Hematopoietic multipotent progenitor cell (in vitro differentiated cells): ENCODE data around the gene MSMB. TPM values are rescaled to one million over a fixed set of nuclear protein-coding genes. Genes with fewer than 3 reads are reported as not detected.
"Not testable (repeated sequence)": the region's sequence is repeated elsewhere in the genome, so short reads cannot be mapped to it uniquely, and the experiment has no call there.

Experiments used
- DNase-seq, 3 donors: peaks; one replicate each; pipeline ENCODE4 v3.0.0-alpha.2; 2011 to 2015; ENCODE audit warnings: low read depth in 2 of 3, low spot score in 2 of 3
- total RNA-seq: library from RNA; depleted of rRNA; stranded (reverse); fragments of >200 nt; gene quantifications from one replicate; pipeline ENCODE4 v1.2.3, GENCODE V29; 2012

Gene MSMB
- total RNA-seq, 1 donor, result not detected

DNA sequence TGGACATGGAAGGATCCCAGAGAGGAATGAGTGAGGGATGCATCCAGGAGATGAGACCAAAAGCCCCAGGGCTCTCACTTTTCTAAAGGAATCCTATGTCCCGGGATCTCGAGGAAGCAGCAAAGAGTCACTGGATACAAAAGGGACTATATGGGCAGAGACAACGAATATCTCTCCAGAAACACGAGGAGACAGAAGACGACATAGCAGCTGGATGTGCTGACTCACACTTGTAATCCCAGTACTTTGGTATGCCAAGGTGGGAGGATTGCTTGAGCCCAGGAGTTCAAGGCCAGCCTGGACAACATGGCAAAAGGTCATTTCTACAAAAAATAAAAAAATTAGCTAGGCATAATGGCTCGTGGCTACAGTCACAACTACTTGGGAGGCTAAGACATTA is 24.7 kb upstream of the MSMB start:
- no peak for DNase-seq

- DNase-seq, result no peak
These were observed 23.8 kb upstream of the MSMB start for GRCh38 chr10:46069771-46070463.

DNA sequence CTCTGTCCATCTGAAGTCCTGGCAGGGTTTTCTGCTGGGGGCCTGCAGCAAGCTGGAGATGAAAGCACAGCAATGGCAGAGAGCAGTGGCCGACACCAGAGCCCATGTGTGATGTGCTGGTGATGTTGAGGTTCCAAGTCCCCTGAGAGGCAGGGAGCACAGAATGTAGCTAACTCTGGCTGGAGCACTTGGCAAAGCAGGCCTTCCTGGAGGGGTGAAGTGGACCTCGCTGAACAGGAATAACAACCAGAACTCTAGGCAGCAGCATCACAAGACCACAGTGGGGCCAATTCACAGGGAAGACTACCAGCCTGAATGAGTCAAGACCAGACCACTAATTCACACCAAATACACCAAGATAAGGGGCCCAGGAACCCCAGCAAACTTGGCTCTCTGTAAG is 22.8 kb upstream of the MSMB start:
- no peak for DNase-seq

- DNase-seq, result no peak
These were observed 22.0 kb upstream of the MSMB start for GRCh38 chr10:46068117-46068516.

- DNase-seq, result no peak
These were observed 18.3 kb upstream of the MSMB start for GRCh38 chr10:46064269-46064817.

- no peak for DNase-seq
These were observed 16.8 kb upstream of the MSMB start for GRCh38 chr10:46062723-46063428.

- no peak for DNase-seq
These were observed 14.6 kb upstream of the MSMB start for GRCh38 chr10:46060706-46061105.

DNA sequence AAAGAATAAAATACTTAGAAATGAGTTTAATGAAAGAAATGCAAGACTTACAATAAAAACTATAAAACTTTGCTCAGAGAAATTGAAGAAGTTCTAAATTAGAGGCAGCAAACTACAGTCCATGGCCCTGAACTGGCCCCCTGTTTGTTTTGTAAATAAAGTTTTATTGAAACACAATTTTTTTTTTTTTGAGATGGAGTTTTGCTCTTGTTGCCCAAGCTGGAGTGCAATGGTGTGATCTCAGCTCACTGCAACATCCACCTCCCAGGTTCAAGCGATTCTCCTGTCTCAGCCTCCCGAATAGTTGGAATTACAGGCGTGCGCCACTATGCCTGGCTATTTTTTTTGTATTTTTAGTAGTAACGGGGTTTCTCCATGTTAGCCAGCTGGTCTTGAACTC is 11.9 kb upstream of the MSMB start:
- not testable (repeated sequence) for DNase-seq

DNA sequence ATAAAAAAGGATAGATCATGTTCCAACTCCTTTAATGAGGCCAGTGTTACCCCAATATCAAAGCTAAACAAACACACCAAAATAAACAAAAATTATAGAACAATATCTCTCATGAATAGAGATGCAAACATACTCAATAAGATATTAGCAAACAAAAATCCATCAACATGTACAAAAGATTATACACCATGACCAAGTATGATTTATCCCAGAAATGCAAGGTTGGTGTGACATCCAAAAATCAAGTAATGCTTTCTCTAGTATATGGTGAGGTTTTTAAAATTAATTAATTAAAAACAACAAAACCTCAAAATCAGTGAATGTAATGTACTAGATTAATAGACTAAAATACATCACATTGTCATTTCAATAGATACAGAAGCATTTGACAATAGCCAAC is 11.0 kb upstream of the MSMB start:
- DNase-seq, result no peak

DNA sequence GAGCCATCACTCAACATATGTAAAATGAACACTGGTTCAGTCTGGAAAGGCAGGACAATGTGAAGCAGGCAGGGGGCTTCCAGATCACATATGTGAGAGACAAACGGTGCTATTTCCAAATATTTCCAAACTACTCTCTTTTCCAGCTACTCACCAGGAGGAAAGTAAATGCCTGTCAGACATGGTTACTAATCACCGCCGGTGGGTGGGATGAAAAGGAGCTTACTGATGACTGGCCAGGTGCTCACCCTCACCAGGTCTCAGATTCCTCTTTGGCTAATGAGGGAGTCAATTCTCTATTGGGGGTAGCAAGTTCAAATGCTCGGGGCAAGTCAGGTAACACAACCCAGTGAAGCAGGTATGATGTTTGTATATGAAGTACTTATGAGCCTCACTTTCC is 9.7 kb upstream of the MSMB start:
- DNase-seq, result no peak

DNA sequence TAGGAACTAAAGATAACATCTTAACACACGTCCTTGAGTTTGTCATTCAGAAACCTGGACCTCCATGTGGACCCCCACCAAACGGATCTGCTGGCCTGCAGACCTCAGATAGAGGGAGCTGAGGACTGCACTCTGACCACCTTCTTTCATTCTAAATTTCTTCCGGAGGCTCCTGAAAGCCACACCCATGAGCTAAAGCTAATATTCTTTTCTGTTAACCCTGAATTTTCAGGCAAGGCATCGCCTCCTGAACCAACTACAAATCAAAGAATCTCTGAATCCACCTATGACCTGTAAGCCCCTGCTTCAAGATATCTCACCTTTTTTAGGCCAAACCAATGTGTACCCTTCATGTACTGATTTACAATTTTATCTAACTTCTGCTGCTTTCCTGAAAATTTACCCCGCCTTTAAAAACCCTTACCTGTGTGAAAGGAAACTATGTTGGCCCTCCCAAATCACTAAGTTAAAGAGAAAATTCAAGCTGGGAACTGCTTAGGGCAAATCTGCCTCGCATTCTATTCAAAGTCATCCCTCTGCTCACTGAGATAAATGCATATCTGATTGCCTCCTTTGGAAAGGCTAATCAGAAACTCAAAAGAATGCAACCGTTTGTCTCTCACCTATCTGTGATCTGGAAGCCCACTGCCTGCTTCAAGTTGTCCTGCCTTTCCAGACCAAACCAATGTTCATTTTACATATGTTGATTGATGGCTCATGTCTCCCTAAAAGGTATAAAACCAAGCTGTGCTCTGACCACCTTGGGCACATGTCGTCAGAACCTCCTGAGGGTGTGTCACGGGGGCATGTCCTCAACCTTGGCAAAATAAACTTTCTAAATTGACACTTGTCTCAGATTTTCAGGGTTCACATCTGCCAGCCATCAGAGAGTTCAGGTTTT is 7.7 kb upstream of the MSMB start:
- no peak for DNase-seq

- DNase-seq, result no peak
These were observed 6.8 kb upstream of the MSMB start for GRCh38 chr10:46052791-46053375.

DNA sequence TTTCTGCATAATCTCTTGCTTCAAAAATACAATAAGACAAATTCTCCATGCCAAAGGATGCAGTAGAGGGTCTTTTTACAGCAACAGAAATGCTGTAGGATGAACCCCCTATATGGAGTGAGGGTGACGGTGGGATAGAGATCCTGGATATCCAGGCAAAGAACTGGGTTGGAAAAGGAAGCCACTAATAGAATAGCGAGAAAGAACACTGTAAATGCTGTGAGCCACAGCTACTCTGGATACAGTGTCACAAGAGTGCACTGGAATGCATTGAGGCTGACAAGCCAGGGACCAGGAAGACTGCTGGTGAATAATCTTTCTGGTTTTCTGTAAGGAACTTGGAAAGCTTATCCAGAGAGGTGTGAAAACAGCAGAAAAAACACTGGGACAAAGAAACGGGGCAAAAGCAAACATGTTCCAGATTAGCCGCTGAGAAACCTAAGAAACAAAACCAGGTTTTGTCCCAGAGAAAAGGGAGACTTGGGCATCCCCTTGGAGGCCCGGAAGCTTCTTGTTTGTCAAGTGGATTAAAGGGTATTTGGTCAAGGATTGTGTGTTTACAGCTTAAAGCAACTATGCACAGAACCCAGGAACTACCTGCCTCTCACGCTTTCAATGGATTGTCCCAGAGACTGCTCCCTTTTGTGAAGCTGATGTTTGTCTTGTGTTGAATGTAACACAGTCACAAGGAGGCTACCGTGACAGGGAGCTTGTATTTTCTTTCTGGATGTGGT is 6.2 kb upstream of the MSMB start:
- DNase-seq, result no peak

DNA sequence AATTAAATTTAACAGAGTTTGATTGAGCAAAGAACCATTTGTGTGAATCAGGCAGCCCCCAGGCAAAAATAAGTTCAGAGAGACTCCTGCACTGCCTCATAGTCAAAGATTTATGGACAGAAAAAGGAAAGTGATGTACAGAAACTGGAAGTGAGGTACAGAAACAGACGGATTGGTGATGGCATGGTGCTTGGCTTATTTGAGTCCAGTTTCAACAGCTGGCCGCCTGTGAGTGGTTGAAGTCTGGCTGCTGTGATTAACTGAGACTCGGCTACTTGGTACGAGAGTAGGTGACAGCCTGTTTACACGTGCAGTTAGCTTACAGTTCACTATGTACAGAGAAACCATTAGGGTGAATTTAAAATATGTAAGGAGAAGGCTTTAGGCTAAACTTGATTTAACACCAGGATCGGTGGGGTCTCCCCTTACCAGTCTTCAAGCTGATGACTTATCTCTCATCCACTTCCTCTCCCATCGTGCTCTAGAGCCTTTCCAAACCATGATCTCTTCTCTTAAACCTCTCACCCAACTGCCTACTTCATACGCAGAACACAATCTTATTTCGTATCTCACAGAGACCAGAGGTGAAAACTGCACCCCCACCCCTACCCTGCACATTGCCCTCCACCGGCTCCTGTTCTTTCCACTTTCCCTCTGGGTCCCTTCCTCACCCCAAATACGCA is 5.0 kb upstream of the MSMB start:
- peak in 2 of 3 donors; percentile 68 to 89 for DNase-seq

- DNase-seq, result not testable (repeated sequence)
These were observed 3.4 kb upstream of the MSMB start for GRCh38 chr10:46049497-46049831.

DNA sequence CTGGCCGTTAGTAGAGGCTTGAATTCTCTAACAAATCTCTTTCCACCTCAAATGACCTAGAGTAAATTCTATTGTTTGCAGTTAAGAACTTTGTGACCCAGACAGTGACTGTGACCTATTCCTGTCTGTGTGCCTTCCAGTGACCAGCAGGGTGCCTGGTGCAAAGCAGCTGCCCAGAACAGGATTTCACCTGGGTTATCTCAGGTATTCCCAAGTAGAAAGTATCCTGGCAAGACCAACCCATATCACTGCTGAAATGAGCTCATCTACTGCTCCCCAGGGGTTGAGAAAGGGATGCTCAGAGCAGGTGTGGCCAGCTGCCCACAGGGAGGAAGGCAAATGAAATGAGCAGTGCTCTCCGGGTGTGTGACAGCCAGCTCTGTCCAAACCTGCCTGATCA is 2.1 kb upstream of the MSMB start:
- DNase-seq, result no peak

DNA sequence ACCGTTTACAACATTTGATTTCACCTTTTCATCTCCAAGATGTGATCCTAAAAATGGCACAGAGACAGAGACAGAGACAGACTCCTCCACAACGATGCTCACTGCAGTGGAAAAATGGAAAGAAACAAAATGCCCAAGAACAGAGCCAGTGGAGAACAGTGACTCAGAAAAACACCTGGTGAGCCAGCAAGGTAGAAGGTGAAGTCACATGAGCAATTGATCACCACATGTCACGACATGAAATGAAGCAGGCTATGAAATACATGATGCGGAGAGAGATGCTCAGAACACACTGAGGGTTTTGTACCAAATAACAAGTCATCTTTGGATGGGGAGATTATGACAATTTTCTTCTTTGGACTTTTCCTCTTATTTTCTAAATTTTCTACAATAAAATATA is 3.5 kb downstream of the MSMB start:
- DNase-seq, result no peak

DNA sequence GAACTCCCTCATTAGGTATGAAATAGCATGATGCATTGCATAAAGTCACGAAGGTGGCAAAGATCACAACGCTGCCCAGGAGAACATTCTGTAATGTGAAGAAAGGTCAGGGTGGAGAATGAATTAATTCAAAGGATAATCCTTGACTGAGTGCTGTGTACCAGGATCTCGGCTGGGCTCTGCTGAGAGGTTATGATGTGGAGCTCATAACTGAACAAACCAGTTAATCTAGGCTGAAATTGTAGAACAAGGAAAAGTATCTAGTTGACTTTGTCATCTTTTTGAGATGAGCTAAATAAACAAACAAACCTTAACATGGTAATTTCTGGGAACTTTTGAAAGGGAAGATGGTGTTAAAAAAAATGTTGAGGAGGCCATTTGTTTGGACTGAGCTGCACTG is 6.1 kb downstream of the MSMB start:
- DNase-seq, result no peak

DNA sequence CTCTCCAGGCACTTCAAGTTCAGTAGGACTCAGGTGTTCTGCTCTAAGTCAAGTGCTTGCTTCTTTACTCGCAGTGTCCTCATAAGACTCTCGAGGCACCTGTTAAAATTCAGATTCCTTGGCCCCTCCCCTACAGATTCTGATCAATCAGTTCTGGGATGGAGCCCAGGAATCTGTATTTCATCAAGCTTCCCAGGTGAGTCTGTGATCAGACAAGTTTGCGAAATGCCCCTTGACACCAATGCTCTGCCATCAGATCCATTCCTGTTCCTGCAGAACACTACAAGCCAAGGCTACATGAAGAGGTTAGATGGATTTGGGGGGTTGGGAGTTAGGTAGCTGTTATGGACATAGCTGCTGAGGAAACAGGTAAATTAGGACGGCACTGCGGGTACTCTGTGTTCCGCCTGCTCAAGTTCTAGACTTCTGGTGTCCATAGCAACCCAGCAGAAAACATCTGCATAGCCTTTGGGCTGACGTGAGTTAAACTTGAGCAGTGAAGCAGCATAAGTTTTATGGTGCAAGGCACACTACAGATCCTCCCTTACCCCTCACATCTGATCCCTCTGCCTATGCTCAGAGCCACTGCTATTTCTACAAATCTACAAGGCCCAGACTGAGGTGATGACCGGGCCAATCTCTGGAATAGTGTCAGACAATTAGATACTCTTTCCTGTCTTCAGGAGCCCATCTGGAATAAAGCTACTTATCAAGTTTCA is 8.8 kb downstream of the MSMB start:
- no peak for DNase-seq
